Endothelial cell of umbilical vein (primary cell): ENCODE results near the gene PGGT1B. TPM values are rescaled to one million over a fixed set of nuclear protein-coding genes. Genes with fewer than 3 reads are reported as not detected.

Experiments
- BruUV-seq: library from RNA; stranded (reverse); fragments of 400-500 nt; replicated peaks from 2 replicates; lab custom pipeline; 2021; lab: Mats Ljungman, UMichigan
- CTCF ChIA-PET: fragments of 300-600, 350-600 bp; sonication (Branson Sonifier 250); formaldehyde crosslinking; loops from one replicate; lab custom pipeline; 2021; ENCODE audit warnings: antibody characterized with exemption, inconsistent platforms; lab: Charles Lee
- POLR2A ChIA-PET: fragments of 300-600, 350-600 bp; sonication (Branson Sonifier 250); formaldehyde crosslinking; loops from one replicate; lab custom pipeline; 2021; ENCODE audit warnings: antibody characterized with exemption, inconsistent platforms; lab: Charles Lee
- DNase-seq: peaks from one replicate; pipeline ENCODE4 v3.0.0-alpha.2; 2011; ENCODE audit warnings: low read depth, low spot score
- FAIRE-seq: peaks from 2 replicates; lab custom pipeline; 2011; peaks lifted over from hg19 to GRCh38; lab: Jason Lieb, UNC
- H2AFZ ChIP-seq: 2 replicates; pipeline ENCODE4 v1.6.0; 2012; ENCODE audit warnings: low read depth, low read length, control low read depth, inconsistent platforms
- H3K27ac ChIP-seq: 2 replicates; pipeline ENCODE4 v1.5.1; 2011; ENCODE audit warnings: low read depth, mild to moderate bottlenecking, control low read depth, low read length, moderate library complexity; ENCODE audit not compliant: insufficient read depth
- H3K27me3 ChIP-seq, 2 experiments: 2 replicates each; pipeline versions ENCODE4 v1.6.0 to v1.6.1; 2011; ENCODE audit warnings: low read length in 2 of 2, mixed read lengths in 1 of 2; ENCODE audit not compliant: control insufficient read depth in 2 of 2, insufficient read depth in 2 of 2
- H3K36me3 ChIP-seq, 2 experiments: 2 replicates in 1 of 2; 3 replicates in 1 of 2; pipeline ENCODE4 v1.5.1; 2011; ENCODE audit warnings: low read length in 2 of 2, mild to moderate bottlenecking in 1 of 2, moderate library complexity in 1 of 2; ENCODE audit not compliant: control insufficient read depth in 2 of 2, insufficient read depth in 2 of 2; ENCODE audit errors: extremely low read depth in 1 of 2
- H3K4me1 ChIP-seq: 3 replicates; pipeline ENCODE4 v1.5.1; 2011; ENCODE audit warnings: mild to moderate bottlenecking, low read length; ENCODE audit not compliant: control insufficient read depth, insufficient read depth; ENCODE audit errors: extremely low read depth
- H3K4me2 ChIP-seq: 2 replicates; pipeline ENCODE4 v1.6.1; 2011; ENCODE audit warnings: low read length, control low read depth, mixed read lengths; ENCODE audit not compliant: insufficient read depth
- H3K4me3 ChIP-seq, 3 experiments: fragments of 200-600 bp in 1 of 3; sonication (generic), shearing (Covaris generic) in 1 of 3; replicated peaks in 1 of 3; 2 replicates each; pipeline ENCODE4 v1.5.1; 2011 to 2016; ENCODE audit warnings: control low read depth in 3 of 3, low read length in 3 of 3, mild to moderate bottlenecking in 2 of 3, inconsistent platforms in 1 of 3, low read depth in 1 of 3, moderate library complexity in 1 of 3; ENCODE audit not compliant: insufficient read depth in 1 of 3
- H3K79me2 ChIP-seq: 2 replicates; pipeline ENCODE4 v1.6.0; 2012; ENCODE audit warnings: low read length, inconsistent platforms; ENCODE audit not compliant: control insufficient read depth, insufficient read depth
- H3K9ac ChIP-seq: replicated peaks from 2 replicates; pipeline ENCODE3; 2011; ENCODE audit warnings: low read length, control low read depth; ENCODE audit not compliant: insufficient read depth; ENCODE audit errors: extremely low read depth
- H3K9me1 ChIP-seq: replicated peaks from 3 replicates; pipeline ENCODE4 v1.6.0; 2011; ENCODE audit warnings: mild to moderate bottlenecking, low read length; ENCODE audit not compliant: control insufficient read depth, insufficient read depth; ENCODE audit errors: extremely low read depth
- H3K9me3 ChIP-seq: replicated peaks from 2 replicates; pipeline ENCODE4 v1.5.1; 2012; ENCODE audit warnings: low read length, inconsistent platforms; ENCODE audit not compliant: control insufficient read depth, insufficient read depth
- H4K20me1 ChIP-seq: replicated peaks from 2 replicates; pipeline ENCODE3; 2011; ENCODE audit warnings: mild to moderate bottlenecking, low read length; ENCODE audit not compliant: control insufficient read depth, insufficient read depth; ENCODE audit errors: extremely low read depth
- EZH2 ChIP-seq: IDR thresholded peaks from 2 replicates; pipeline ENCODE4 v1.6.1; 2012; ENCODE audit warnings: borderline replicate concordance, low read depth, mild to moderate bottlenecking, moderate library complexity, low read length, inconsistent platforms; ENCODE audit not compliant: severe bottlenecking
- FOS ChIP-seq: IDR thresholded peaks from 2 replicates; pipeline ENCODE4 v1.6.1; 2011; ENCODE audit warnings: mild to moderate bottlenecking, low read length, moderate library complexity, borderline replicate concordance; ENCODE audit not compliant: insufficient read depth
- GATA2 ChIP-seq: IDR thresholded peaks from 2 replicates; pipeline ENCODE4 v1.7.0; 2011; ENCODE audit warnings: low read depth, mild to moderate bottlenecking, moderate library complexity, mixed read lengths, low read length; ENCODE audit not compliant: insufficient read length, insufficient read depth
- JUN ChIP-seq: IDR thresholded peaks from 2 replicates; pipeline ENCODE4 v1.6.1; 2011; ENCODE audit warnings: borderline replicate concordance, low read depth; ENCODE audit not compliant: insufficient read length, insufficient read depth
- MAX ChIP-seq: IDR thresholded peaks from 2 replicates; pipeline ENCODE4 v1.6.1; 2011; ENCODE audit not compliant: insufficient read depth, insufficient read length
- dilution Hi-C: fragments of 300-500 bp; cut with MboI; formaldehyde crosslinking; loops from one replicate; pipeline ENCODE4 v1.15.0; 2019; ENCODE audit warnings: low sequenced_read_pairs; ENCODE audit not compliant: extremely low pct_ligation_motif_present
- intact Hi-C: fragments of 100-400 bp; cut with micrococcal nuclease; formaldehyde crosslinking; loops from one replicate; pipeline ENCODE4 v1.10.0; 2022
- polyA plus RNA-seq, 4 experiments: library from polyadenylated mRNA; depleted of rRNA in 3 of 4; stranded (reverse) in 3 of 4; unstranded in 1 of 4; fragments of >200 nt; gene quantifications; 2 replicates each; pipeline versions ENCODE4 v1.2.1 to v1.2.3, GENCODE V29; 2011 to 2012; ENCODE audit warnings: missing spikeins in 1 of 4
- total RNA-seq: library from RNA; stranded (reverse); gene quantifications from 2 replicates; pipeline ENCODE4 v1.2.3, GENCODE V29; 2021
- TF ChIP-seq, protein P1 (sequence below), 2 donors: IDR thresholded peaks; 1 replicate in 1 of 2; 2 replicates in 1 of 2; pipeline ENCODE4 v1.5.1; 2011; ENCODE audit warnings: low read length in 2 of 2, mild to moderate bottlenecking in 2 of 2, moderate library complexity in 2 of 2, control low read depth in 1 of 2, inconsistent platforms in 1 of 2, low read depth in 1 of 2; ENCODE audit not compliant: insufficient read depth in 1 of 2; ENCODE audit errors: extremely low read depth in 1 of 2

The PGGT1B gene
- total and polyA plus RNA-seq, 2 donors (not counting 3 experiments of a cell fraction or from before 2014, with no cell fraction given): 2.6 to 42.3 TPM

DNA sequence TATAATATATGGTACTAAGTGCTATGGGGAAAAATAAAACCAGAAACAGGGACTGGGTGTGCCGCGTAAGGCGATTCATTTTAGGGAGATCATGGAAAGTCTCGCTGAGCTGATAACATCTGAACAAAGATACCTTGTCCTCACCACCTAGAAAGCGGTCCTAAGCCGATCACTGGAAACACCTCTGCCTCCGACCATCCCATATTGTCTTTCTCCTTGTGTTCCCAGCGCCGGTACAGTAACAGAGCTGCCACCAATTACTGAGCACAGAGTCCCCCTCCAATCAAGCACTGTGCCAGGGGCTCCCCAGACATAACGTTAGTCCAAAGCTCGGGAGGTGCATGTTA lies 33.1 kb upstream of the PGGT1B start:
- POLR2A ChIA-PET: no interaction called here
- H4K20me1 ChIP-seq: no peaks in the 10 kb centered on the region
- H3K9ac ChIP-seq: peak overlapping the region; percentile 83
- no peak overlapping the region for H3K27ac ChIP-seq
- no peak for DNase-seq
- H3K36me3 ChIP-seq: no peaks in the 10 kb centered on the region
- H3K9me1 ChIP-seq: no peaks in the 10 kb centered on the region
- H3K4me3 ChIP-seq: peak overlapping the region; percentile 91 to 93 (median 92)
- H3K4me2 ChIP-seq: peak overlapping the region; percentile 72
- intact Hi-C loops: loop anchor here (2.0 to 5.0 kb wide), 2 partner anchors 33 to 547 kb away; partner anchors contain the start of genes AP3S1, ATG12 and PGGT1B
- H2AFZ ChIP-seq: peak overlapping the region; percentile 96
- TF ChIP-seq GATA2: peak; percentile 42
- TF ChIP-seq EZH2: no peak
- H3K27me3 ChIP-seq: peaks cover 0 to 2% of the 10 kb centered on the region in 2 experiments
- CTCF ChIA-PET: interaction anchor here (1.6 to 4.2 kb wide), 3 partner anchors 9 to 17 kb away, joined by 5 to 24 read pairs (median 6); no protein-coding TSS in a partner anchor
- TSS peak; percentile 26 for BruUV-seq
- H3K9me3 ChIP-seq: no peaks in the 10 kb centered on the region
- dilution Hi-C loops: no loop called here
- H3K4me1 ChIP-seq: peaks cover 9% of the 10 kb centered on the region
- FAIRE-seq: peak; percentile 28
- H3K79me2 ChIP-seq: peaks cover 23% of the 10 kb centered on the region

GRCh38 chr5:115291397-115291796 lies 28.7 kb upstream of the PGGT1B start:
- DNase-seq: no peak
- no peak overlapping the region for H3K27ac ChIP-seq
- no peaks in the 10 kb centered on the region for H3K27me3 ChIP-seq
- H3K36me3 ChIP-seq: no peaks in the 10 kb centered on the region
- no peak overlapping the region for H3K4me3 ChIP-seq
- ChIA-PET CTCF (no interaction called here), POLR2A (no interaction called here)
- H3K79me2 ChIP-seq: peaks cover 24% of the 10 kb centered on the region
- no peak overlapping the region for H3K4me2 ChIP-seq
- H4K20me1 ChIP-seq: no peaks in the 10 kb centered on the region
- H3K9ac ChIP-seq: no peak overlapping the region
- TF ChIP-seq JUN (no peak), FOS (no peak), MAX (no peak), GATA2 (no peak), EZH2 (no peak)
- TF ChIP-seq, protein P1, sequence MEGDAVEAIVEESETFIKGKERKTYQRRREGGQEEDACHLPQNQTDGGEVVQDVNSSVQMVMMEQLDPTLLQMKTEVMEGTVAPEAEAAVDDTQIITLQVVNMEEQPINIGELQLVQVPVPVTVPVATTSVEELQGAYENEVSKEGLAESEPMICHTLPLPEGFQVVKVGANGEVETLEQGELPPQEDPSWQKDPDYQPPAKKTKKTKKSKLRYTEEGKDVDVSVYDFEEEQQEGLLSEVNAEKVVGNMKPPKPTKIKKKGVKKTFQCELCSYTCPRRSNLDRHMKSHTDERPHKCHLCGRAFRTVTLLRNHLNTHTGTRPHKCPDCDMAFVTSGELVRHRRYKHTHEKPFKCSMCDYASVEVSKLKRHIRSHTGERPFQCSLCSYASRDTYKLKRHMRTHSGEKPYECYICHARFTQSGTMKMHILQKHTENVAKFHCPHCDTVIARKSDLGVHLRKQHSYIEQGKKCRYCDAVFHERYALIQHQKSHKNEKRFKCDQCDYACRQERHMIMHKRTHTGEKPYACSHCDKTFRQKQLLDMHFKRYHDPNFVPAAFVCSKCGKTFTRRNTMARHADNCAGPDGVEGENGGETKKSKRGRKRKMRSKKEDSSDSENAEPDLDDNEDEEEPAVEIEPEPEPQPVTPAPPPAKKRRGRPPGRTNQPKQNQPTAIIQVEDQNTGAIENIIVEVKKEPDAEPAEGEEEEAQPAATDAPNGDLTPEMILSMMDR (IDR thresholded peaks at IDR 0.05; ENCODE audit: extremely low read depth in 1 of 2, insufficient read depth in 1 of 2, low read depth in 1 of 2, low read length in 2 of 2): no peak
- no TSS peak for BruUV-seq
- dilution Hi-C loops (no loop called here), intact Hi-C loops (no loop called here)
- H3K9me1 ChIP-seq: no peaks in the 10 kb centered on the region
- no peak for FAIRE-seq
- no peaks in the 10 kb centered on the region for H3K9me3 ChIP-seq
- H3K4me1 ChIP-seq: peaks cover 9% of the 10 kb centered on the region
- H2AFZ ChIP-seq: no peak overlapping the region
